A549 (cell line): Measurements from ENCODE around the gene FAM228A. TPM values are rescaled to one million over a fixed set of nuclear protein-coding genes. Genes with fewer than 3 reads are reported as not detected.
A peak's percentile ranks its signal among the peaks of the same experiment; 100 is the strongest.

Source experiments
- ATAC-seq, 2 experiments: fragments of 200-7000 bp in 1 of 2; fragments of >200 bp in 1 of 2; cut with Nextera tagmentation in 1 of 2; cut with Tn5 transposase in 1 of 2; 3 replicates each; pipeline versions ENCODE4 v1.8.0 to v1.9.1; 2018 to 2020; ENCODE audit warnings: mild to moderate bottlenecking in 1 of 2, moderate library complexity in 1 of 2
- CTCF ChIA-PET: fragments of 300-600 bp; sonication (Branson Sonifier 250); formaldehyde crosslinking; extraction: SDS; loops from one replicate; lab custom pipeline; 2021; ENCODE audit warnings: antibody characterized with exemption, inconsistent platforms; lab: Yijun Ruan, JAX
- POLR2A ChIA-PET: fragments of 350-600 bp; formaldehyde crosslinking; extraction: SDS; loops from one replicate; lab custom pipeline; 2021; ENCODE audit warnings: antibody characterized with exemption, inconsistent platforms; lab: Yijun Ruan, JAX
- DNase-seq, 2 experiments: peaks; one replicate each; pipeline versions ENCODE4 v3.0.0 to v3.0.0-alpha.2; 2011 to 2016; ENCODE audit warnings: low read depth in 1 of 2, low spot score in 1 of 2
- FAIRE-seq: peaks from 2 replicates; lab custom pipeline; 2011; peaks lifted over from hg19 to GRCh38; lab: Jason Lieb, UNC
- H3K27ac ChIP-seq, 2 experiments: fragments of >200 bp; sonication (Bioruptor Twin); formaldehyde crosslinking; 3 replicates each; pipeline ENCODE4 v1.5.1; 2016 to 2017
- H3K4me1 ChIP-seq: fragments of >200 bp; sonication (Bioruptor Twin); formaldehyde crosslinking; 3 replicates; pipeline ENCODE4 v1.6.1; 2016
- H3K4me2 ChIP-seq: fragments of >200 bp; sonication (Bioruptor Twin); formaldehyde crosslinking; 3 replicates; pipeline ENCODE4 v1.6.1; 2016
- H3K4me3 ChIP-seq: fragments of >200 bp; sonication (Bioruptor Twin); formaldehyde crosslinking; 3 replicates; pipeline ENCODE4 v1.5.1; 2016
- H3K9me3 ChIP-seq: fragments of >200 bp; sonication (Bioruptor Twin); formaldehyde crosslinking; 3 replicates; pipeline ENCODE4 v1.6.1; 2016
- CEBPB ChIP-seq, 2 experiments: fragments of >200 bp in 1 of 2; sonication (Bioruptor Twin) in 1 of 2; formaldehyde crosslinking in 1 of 2; IDR thresholded peaks; 2 replicates each; pipeline ENCODE4 v1.6.1; 2012 to 2016
- CHD4 ChIP-seq: fragments of 200-600 bp; sonication (generic); IDR thresholded peaks from 2 replicates; pipeline ENCODE4 v1.6.1; 2016; ENCODE audit warnings: antibody characterized with exemption, mild to moderate bottlenecking, borderline replicate concordance
- CTCF ChIP-seq: fragments of >200 bp; sonication (Bioruptor Twin); formaldehyde crosslinking; IDR thresholded peaks from 3 replicates; pipeline ENCODE4 v1.5.1; 2016
- EP300 ChIP-seq, 2 experiments: fragments of >200 bp; sonication (Bioruptor Twin); formaldehyde crosslinking; IDR thresholded peaks; 2 replicates in 1 of 2; 3 replicates in 1 of 2; pipeline ENCODE4 v1.6.1; 2016 to 2017
- FOXS1 ChIP-seq: fragments of 250-450 bp; sonication (Bioruptor Pico); IDR thresholded peaks from 2 replicates; pipeline ENCODE4 v1.5.0; 2020; ENCODE audit warnings: mild to moderate bottlenecking, moderate library complexity
- HES2 ChIP-seq: fragments of >200 bp; sonication (Bioruptor Twin); formaldehyde crosslinking; IDR thresholded peaks from 2 replicates; pipeline ENCODE4 v1.6.1; 2016
- HEYL ChIP-seq: fragments of 250-450 bp; sonication (Bioruptor Pico); IDR thresholded peaks from 2 replicates; pipeline ENCODE4 v1.8.0; 2021; ENCODE audit warnings: mild to moderate bottlenecking, moderate library complexity
- HOXA7 ChIP-seq: fragments of 250-450 bp; sonication (Bioruptor Pico); IDR thresholded peaks from 2 replicates; pipeline ENCODE4 v1.5.0; 2020; ENCODE audit warnings: mild to moderate bottlenecking, moderate library complexity
- HOXB5 ChIP-seq: fragments of 250-450 bp; sonication (Bioruptor Pico); IDR thresholded peaks from 2 replicates; pipeline ENCODE4 v1.5.0; 2020; ENCODE audit warnings: mild to moderate bottlenecking, moderate library complexity
- JUN ChIP-seq, 2 experiments: fragments of >200 bp; sonication (Bioruptor Twin); formaldehyde crosslinking; IDR thresholded peaks; 2 replicates in 1 of 2; 3 replicates in 1 of 2; pipeline ENCODE4 v1.6.1; 2016 to 2017
- MAX ChIP-seq: IDR thresholded peaks from 2 replicates; pipeline ENCODE4 v1.6.1; 2012
- MAZ ChIP-seq: fragments of 150-350 bp; IDR thresholded peaks from 2 replicates; pipeline ENCODE4 v1.6.1; 2014; ENCODE audit warnings: antibody characterized with exemption, low read depth, low read length, borderline replicate concordance
- NR3C1 ChIP-seq: fragments of >200 bp; sonication (Bioruptor Twin); formaldehyde crosslinking; IDR thresholded peaks from 3 replicates; pipeline ENCODE4 v1.6.1; 2017
- PHF8 ChIP-seq: fragments of 200-600 bp; sonication (generic); IDR thresholded peaks from 2 replicates; pipeline ENCODE4 v1.6.1; 2016; ENCODE audit warnings: low read depth, mild to moderate bottlenecking, antibody characterized with exemption, moderate library complexity, borderline replicate concordance
- RARB ChIP-seq: fragments of 250-450 bp; sonication (Bioruptor Pico); IDR thresholded peaks from 2 replicates; pipeline ENCODE4 v1.8.0; 2021; ENCODE audit warnings: mild to moderate bottlenecking, moderate library complexity
- RNF2 ChIP-seq: fragments of 200-600 bp; sonication (generic); IDR thresholded peaks from 2 replicates; pipeline ENCODE4 v1.6.1; 2016; ENCODE audit warnings: low read depth, mild to moderate bottlenecking, antibody characterized with exemption, moderate library complexity, borderline replicate concordance
- SMC3 ChIP-seq: fragments of >200 bp; sonication (Bioruptor Twin); formaldehyde crosslinking; IDR thresholded peaks from 3 replicates; pipeline ENCODE4 v1.6.1; 2018; ENCODE audit warnings: inconsistent platforms
- TP53 ChIP-seq: fragments of 250-450 bp; sonication (Bioruptor Pico); IDR thresholded peaks from 2 replicates; pipeline ENCODE4 v1.5.0; 2021; ENCODE audit warnings: mild to moderate bottlenecking, moderate library complexity
- ZSCAN20 ChIP-seq: fragments of 250-450 bp; sonication (Bioruptor Pico); IDR thresholded peaks from 2 replicates; pipeline ENCODE4 v1.8.0; 2022; ENCODE audit warnings: mild to moderate bottlenecking, moderate library complexity
- WGBS: methylation state at CpG from one replicate; pipeline ENCODE4 v1.1.6; 2017; ENCODE audit errors: missing lambda C conversion rate; 5-methylcytosine and 5-hydroxymethylcytosine counted together
- polyA plus RNA-seq, 4 experiments: library from polyadenylated mRNA; depleted of rRNA in 3 of 4; stranded (reverse); fragments of >200 nt; fragmentation: RNase III in 1 of 4; extraction: RNeasy Plus Mini Kit Qiagen cat#74134 plus additional on column Dnase treatment in 1 of 4; gene quantifications; 2 replicates in 3 of 4; 3 replicates in 1 of 4; pipeline ENCODE4 v1.2.3, GENCODE V29; 2011 to 2017

Gene FAM228A
- polyA plus RNA-seq, 2 of the 4 experiments (the other 2 are of a cell fraction), result 0.13 TPM; not detected in 1

GRCh38 chr2:24231461-24231881 is 56.6 kb downstream of the FAM228A start:
- TF ChIP-seq HES2 (no peak), HOXB5 (CRISPR knock-in tag) (no peak), MAX (no peak), PHF8 (no peak)
- TF ChIP-seq, all 56 proteins: peak for 0
- H3K27ac ChIP-seq, result no peak overlapping the region

GRCh38 chr2:24233321-24233720 is 58.5 kb downstream of the FAM228A start:
- FAIRE-seq, result no peak
- TF ChIP-seq NR3C1 (no peak), HOXA7 (no peak), ZSCAN20 (no peak), CHD4 (no peak), JUN (IDR thresholded peaks at IDR 0.05) (no peak), CEBPB (IDR thresholded peaks at IDR 0.05) (no peak)
- TF ChIP-seq, all 56 proteins: peak for 0
- CTCF ChIA-PET, result interaction anchor here (1.4 kb wide), 1 partner anchor 17 kb away, joined by 3 read pairs; no protein-coding TSS in a partner anchor
- no peak for ATAC-seq
- POLR2A ChIA-PET, result interaction anchor here (0.6 kb wide), 1 partner anchor 149 kb away, joined by 3 read pairs; no protein-coding TSS in a partner anchor
- Histone ChIP-seq H3K9me3 (no peaks in the 10 kb centered on the region), H3K27ac (no peak overlapping the region), H3K4me1 (0 out of 3 replicates have a peak, but pooled peaks cover 5% of the 10 kb centered on the region), H3K4me3 (no peak overlapping the region), H3K4me2 (no peak overlapping the region)
- 97% methylated on average over 2 of the region's 2 CpGs for WGBS
- DNase-seq, result no peak

More at GRCh38 chr2:24231461-24231881, 56.6 kb downstream of the FAM228A start:
- ChIA-PET POLR2A (no interaction called here), CTCF (interaction anchor here (0.8 to 1.2 kb wide), 2 partner anchors 15 to 561 kb away, joined by 3 read pairs; partner anchors contain the start of genes CENPO and PTRHD1)
- FAIRE-seq, result no peak
- H3K9me3 ChIP-seq, result no peaks in the 10 kb centered on the region
- peak in 1 of 2 experiments; percentile 49; a peak in 2 of 6 replicates for ATAC-seq
- no peak overlapping the region for H3K4me2 ChIP-seq
- DNase-seq, result no peak
- H3K4me3 ChIP-seq, result no peak overlapping the region
- WGBS, result 85% methylated on average over 4 of the region's 4 CpGs
- H3K4me1 ChIP-seq, result 0 out of 3 replicates have a peak, but pooled peaks cover 5% of the 10 kb centered on the region

GRCh38 chr2:24237313-24237712 is 62.5 kb downstream of the FAM228A start:
- no peak overlapping the region for H3K4me3 ChIP-seq
- 96% methylated on average over 1 of the region's 1 CpG for WGBS
- ChIA-PET POLR2A (no interaction called here), CTCF (interaction anchor here (1.1 kb wide), 1 partner anchor 10 kb away, joined by 3 read pairs; no protein-coding TSS in a partner anchor)
- H3K4me2 ChIP-seq, result no peak overlapping the region
- ATAC-seq, result peak in 1 of 2 experiments; percentile 61; a peak in 3 of 6 replicates
- DNase-seq, result peak in 1 of 2 experiments; percentile 11
- no peak overlapping the region for H3K27ac ChIP-seq
- TF ChIP-seq SMC3, result no peak
- TF ChIP-seq RNF2, result no peak
- no peak for TF ChIP-seq PHF8
- TF ChIP-seq RARB (CRISPR knock-in tag), result no peak
- no peak for TF ChIP-seq EP300 (IDR thresholded peaks at IDR 0.05)
- TF ChIP-seq NR3C1, result no peak
- TF ChIP-seq HEYL, result no peak
- H3K4me1 ChIP-seq, result no peaks in the 10 kb centered on the region
- no peak for FAIRE-seq
- no peaks in the 10 kb centered on the region for H3K9me3 ChIP-seq

- no peaks in the 10 kb centered on the region for H3K4me1 ChIP-seq
- no peak for ATAC-seq
- no peaks in the 10 kb centered on the region for H3K9me3 ChIP-seq
- ChIA-PET CTCF (no interaction called here), POLR2A (no interaction called here)
- no peak overlapping the region for H3K4me2 ChIP-seq
- no peak overlapping the region for H3K27ac ChIP-seq
- no peak overlapping the region for H3K4me3 ChIP-seq
- TF ChIP-seq FOXS1 (CRISPR knock-in tag) (no peak), CTCF (no peak), TP53 (CRISPR knock-in tag) (no peak), MAZ (no peak)
- FAIRE-seq, result no peak
- DNase-seq, result no peak
- WGBS, result 89% methylated on average over 2 of the region's 2 CpGs
Measured at GRCh38 chr2:24238158-24238557, 63.3 kb downstream of the FAM228A start.
